HG02885 (cell line): ENCODE data around the gene ENO3.

Source experiments
- ATAC-seq: cut with Tn5 transposase; IDR thresholded peaks from one replicate; pipeline ENCODE4 v1.9.1; 2021; ENCODE audit warnings: mild to moderate bottlenecking; ENCODE audit not compliant: unreplicated experiment, poor library complexity

The ENO3 gene

DNA sequence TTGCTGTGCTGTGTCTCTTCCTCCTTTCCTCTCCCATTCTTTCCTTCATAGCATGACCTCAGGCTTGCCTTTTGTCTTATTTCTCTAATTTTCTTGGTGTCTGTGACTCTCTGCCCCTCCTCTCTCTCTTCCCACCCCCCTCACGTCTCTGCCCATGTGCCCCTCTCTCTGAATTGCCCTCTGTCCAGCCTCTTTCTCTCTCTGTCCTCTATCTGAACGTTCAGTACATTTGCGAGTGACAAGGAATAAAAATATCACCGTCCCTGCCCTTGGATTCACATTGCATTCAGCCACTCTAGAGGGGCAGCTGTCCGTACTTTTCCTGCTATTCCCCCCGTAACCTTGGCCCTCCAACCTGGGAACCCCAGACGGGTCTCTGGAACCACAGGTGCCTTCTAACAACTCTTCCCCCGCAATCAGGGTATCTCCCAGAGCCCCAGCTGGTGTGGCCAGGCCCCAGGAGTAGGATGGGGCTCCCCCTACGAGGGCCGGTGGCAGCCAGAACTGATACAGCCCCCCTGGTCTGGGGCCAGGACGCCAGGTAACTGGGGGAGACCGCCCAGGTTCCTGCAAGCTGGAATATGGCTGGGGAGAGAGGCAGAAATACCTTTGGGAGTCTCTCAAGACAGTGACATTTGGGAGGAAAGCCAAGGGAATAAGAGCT lies 48.6 kb downstream of the ENO3 start:
- ATAC-seq = no peak

- ATAC-seq = no peak
These were observed 49.3 kb downstream of the ENO3 start for GRCh38 chr17:5000237-5000639.

GRCh38 chr17:5002121-5002788 lies 51.3 kb downstream of the ENO3 start:
- no peak for ATAC-seq

- no peak for ATAC-seq
These were observed 52.4 kb downstream of the ENO3 start for GRCh38 chr17:5003214-5003867.
